Measurements from ENCODE around the gene ADARB2.

The ADARB2 gene

GRCh38 chr10:1567742-1568495 is 169.4 kb downstream of the ADARB2 start:
- DNase-seq (ENCODE audit: low spot score) = no peak
- TF ChIP-seq, protein P1, sequence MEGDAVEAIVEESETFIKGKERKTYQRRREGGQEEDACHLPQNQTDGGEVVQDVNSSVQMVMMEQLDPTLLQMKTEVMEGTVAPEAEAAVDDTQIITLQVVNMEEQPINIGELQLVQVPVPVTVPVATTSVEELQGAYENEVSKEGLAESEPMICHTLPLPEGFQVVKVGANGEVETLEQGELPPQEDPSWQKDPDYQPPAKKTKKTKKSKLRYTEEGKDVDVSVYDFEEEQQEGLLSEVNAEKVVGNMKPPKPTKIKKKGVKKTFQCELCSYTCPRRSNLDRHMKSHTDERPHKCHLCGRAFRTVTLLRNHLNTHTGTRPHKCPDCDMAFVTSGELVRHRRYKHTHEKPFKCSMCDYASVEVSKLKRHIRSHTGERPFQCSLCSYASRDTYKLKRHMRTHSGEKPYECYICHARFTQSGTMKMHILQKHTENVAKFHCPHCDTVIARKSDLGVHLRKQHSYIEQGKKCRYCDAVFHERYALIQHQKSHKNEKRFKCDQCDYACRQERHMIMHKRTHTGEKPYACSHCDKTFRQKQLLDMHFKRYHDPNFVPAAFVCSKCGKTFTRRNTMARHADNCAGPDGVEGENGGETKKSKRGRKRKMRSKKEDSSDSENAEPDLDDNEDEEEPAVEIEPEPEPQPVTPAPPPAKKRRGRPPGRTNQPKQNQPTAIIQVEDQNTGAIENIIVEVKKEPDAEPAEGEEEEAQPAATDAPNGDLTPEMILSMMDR (IDR thresholded peaks at IDR 0.05; ENCODE audit: borderline replicate concordance, control extremely low read depth, extremely low read depth, insufficient read depth, missing control alignments) = no peak
- in situ Hi-C loops (cut with MboI; ENCODE audit: low sequenced_read_pairs, unreplicated experiment) = no loop called here

- TF ChIP-seq, protein P1 (IDR thresholded peaks at IDR 0.05; ENCODE audit: borderline replicate concordance, control extremely low read depth, extremely low read depth, insufficient read depth, missing control alignments) = no peak
- in situ Hi-C loops (cut with MboI; ENCODE audit: low sequenced_read_pairs, unreplicated experiment) = no loop called here
- DNase-seq (ENCODE audit: low spot score) = no peak
These were observed 170.2 kb downstream of the ADARB2 start for GRCh38 chr10:1567152-1567551.

GRCh38 chr10:1564791-1565190 is 172.5 kb downstream of the ADARB2 start:
- DNase-seq (ENCODE audit: low spot score) = no peak
- in situ Hi-C loops (cut with MboI; ENCODE audit: low sequenced_read_pairs, unreplicated experiment) = no loop called here
- TF ChIP-seq, protein P1 (IDR thresholded peaks at IDR 0.05; ENCODE audit: borderline replicate concordance, control extremely low read depth, extremely low read depth, insufficient read depth, missing control alignments) = no peak

GRCh38 chr10:1563028-1563427 is 174.3 kb downstream of the ADARB2 start:
- DNase-seq (ENCODE audit: low spot score) = no peak
- in situ Hi-C loops (cut with MboI; ENCODE audit: low sequenced_read_pairs, unreplicated experiment) = no loop called here
- TF ChIP-seq, protein P1 (IDR thresholded peaks at IDR 0.05; ENCODE audit: borderline replicate concordance, control extremely low read depth, extremely low read depth, insufficient read depth, missing control alignments) = no peak

DNA sequence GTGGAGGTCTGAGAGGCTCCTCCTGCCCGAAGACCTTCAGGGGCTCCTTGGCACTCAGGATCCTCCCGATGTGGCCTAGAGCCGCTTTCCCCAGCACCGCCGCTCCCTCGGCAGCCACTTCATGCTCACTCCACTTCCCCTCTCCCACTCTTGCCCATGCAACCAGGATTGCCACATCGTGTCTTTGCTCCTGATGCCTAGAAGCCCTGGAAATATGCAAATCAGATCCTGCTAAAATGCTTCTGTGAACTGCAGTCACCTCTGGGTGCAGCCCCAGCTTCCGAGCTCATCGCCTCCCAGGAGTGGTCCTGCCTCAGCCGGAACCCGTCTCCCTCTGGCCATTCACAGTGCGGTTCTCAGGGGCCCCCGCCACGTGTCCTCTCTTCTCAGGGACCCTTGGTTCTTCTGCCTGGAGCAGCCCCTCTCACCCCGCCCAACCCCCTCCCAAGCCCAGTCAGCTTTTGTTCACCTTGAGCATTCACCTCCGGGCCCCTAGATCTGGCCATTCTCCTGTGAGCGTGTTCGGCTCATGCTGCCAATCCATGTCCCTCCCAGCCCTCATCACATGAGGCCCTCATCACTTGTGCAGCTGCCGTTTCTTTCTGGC is 175.5 kb downstream of the ADARB2 start:
- in situ Hi-C loops (cut with MboI; ENCODE audit: low sequenced_read_pairs, unreplicated experiment) = no loop called here
- no peak for DNase-seq (ENCODE audit: low spot score)
- TF ChIP-seq, protein P1 (IDR thresholded peaks at IDR 0.05; ENCODE audit: borderline replicate concordance, control extremely low read depth, extremely low read depth, insufficient read depth, missing control alignments) = no peak

GRCh38 chr10:1560535-1561192 is 176.7 kb downstream of the ADARB2 start:
- DNase-seq (ENCODE audit: low spot score) = no peak
- in situ Hi-C loops (cut with MboI; ENCODE audit: low sequenced_read_pairs, unreplicated experiment) = no loop called here
- TF ChIP-seq, protein P1 (IDR thresholded peaks at IDR 0.05; ENCODE audit: borderline replicate concordance, control extremely low read depth, extremely low read depth, insufficient read depth, missing control alignments) = no peak

All from GM13976 (cell line).